Right renal pelvis (tissue), 4 donors: ENCODE measurements around the gene PLEKHM3. TPM values are rescaled to one million over a fixed set of nuclear protein-coding genes. Genes with fewer than 3 reads are reported as not detected.

Experiments
- DNase-seq, 4 donors: peaks; one replicate each; pipeline ENCODE4 v3.0.0-alpha.2; 2013; ENCODE audit warnings: low read depth in 4 of 4, low spot score in 3 of 4, missing footprints in 1 of 4
- polyA plus RNA-seq, 4 donors: library from polyadenylated mRNA; unstranded; fragments of 120-200 nt; gene quantifications; one replicate each; pipeline ENCODE4 v1.2.1, GENCODE V29; 2013; ENCODE audit not compliant: insufficient read length in 4 of 4

PLEKHM3 gene
- polyA plus RNA-seq, 4 donors: 12.4 to 17.4 (median 13.3) TPM

- DNase-seq: no peak
Measured at GRCh38 chr2:207836521-207837133, 188.7 kb downstream of the PLEKHM3 start.

DNA sequence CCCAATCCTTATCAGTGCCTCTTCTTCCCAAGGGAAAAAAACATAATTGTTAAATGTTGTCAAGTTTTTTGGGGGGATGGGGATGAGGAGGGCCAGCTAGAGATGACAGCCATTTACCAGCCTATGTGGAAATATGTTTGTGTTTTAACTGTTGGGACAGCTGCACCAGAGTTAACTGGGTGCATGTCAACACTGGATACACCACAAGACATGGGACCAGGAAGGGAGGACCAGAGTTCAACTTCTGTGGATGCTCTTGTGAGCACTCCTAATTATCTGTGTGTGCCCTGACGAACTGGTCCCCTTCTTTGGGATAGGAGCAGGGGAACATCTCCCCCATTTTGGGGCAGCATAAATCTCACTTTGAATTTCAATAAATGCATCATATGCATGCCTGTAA is 189.5 kb downstream of the PLEKHM3 start:
- no peak for DNase-seq

DNA sequence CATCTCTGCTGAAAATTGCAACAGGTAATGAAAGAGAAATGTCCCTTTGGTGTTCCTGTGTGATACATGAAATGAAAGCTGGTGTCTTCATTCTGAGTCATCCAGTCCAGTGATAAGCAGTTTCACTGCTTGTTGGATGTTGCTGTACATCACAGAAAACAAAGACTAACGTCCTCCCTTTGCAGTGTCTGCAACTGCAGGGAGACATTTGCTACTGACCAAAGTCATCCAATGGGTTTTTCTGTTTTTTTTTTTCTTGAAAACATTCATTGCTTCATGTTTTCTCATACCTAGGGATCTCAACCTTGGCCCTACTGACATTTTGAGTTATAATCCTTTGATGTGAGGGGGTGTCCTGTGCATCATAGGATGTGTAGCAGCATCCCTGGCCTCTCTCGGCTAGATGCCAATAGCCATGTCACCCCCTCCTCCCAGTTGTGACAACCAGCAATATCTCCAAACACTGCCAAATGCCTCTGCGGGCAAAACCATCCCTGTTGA is 192.0 kb downstream of the PLEKHM3 start:
- no peak for DNase-seq

DNA sequence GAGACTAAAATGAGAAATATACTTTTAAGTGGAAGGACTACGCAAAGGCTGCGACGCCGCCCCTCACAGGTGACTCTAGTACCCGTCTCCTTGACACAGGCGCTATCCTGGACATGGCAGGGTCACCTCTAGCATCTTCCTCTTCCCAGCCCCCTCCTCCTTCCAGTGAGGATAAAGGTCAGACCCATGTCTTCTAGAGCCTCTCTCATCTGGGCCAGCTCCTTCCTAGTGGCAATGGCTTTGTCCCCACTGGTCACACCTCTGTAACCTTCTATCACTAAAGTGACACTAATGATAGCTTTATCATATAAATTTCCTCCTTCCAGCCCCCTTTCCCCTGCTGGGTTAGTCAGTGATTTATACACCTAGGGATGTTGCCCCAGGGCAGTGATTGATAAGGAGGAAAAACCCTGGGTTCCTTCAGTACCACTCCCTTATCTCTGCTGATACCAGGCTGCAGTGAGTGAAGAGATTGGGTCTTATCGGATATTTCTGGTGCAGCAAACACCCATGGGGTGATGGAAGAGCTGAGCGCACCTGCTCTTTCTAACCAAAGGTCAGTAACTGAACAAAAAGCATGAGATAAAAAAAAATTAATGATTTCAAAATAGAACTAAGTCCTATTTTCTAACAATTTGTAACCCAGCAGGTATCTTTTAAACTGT is 193.6 kb downstream of the PLEKHM3 start:
- DNase-seq: no peak

DNA sequence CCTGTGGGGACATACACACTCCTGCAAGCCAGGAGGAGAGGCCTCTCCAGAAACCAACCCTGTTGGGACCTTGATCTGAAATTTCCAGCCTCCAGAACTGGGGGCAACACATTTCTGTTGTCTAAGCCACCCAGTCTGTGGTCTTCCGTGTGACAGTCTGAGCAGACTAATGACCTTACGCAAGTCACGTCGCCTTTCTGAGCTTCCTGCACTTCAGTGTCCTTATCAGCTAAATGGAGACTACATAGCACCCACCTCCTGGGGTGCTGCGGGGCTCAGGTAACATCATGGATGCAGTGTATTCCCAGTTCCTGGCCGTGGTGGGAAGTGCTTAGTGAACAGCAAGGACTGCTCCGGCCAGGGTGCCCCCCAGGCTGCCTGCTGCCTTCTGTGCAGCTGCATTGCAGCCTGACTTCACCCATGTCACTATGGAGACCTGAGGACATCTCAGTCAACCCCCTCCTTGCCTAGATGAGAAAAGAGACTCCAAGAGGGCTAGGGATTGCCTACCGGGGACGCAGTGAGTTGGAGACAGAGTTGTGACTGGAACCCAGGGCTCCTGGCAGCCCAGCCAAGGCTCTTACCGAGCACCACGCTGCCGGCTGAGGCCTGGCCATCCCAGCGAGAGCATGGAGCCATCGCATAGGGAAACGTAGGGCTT is 194.4 kb downstream of the PLEKHM3 start:
- no peak for DNase-seq

GRCh38 chr2:207828361-207829057 is 196.8 kb downstream of the PLEKHM3 start:
- no peak for DNase-seq

- no peak for DNase-seq
Measured at GRCh38 chr2:207825978-207826377, 199.3 kb downstream of the PLEKHM3 start.

GRCh38 chr2:207825045-207825954 is 200.0 kb downstream of the PLEKHM3 start:
- DNase-seq: no peak

GRCh38 chr2:207823865-207824264 is 201.5 kb downstream of the PLEKHM3 start:
- no peak for DNase-seq

DNA sequence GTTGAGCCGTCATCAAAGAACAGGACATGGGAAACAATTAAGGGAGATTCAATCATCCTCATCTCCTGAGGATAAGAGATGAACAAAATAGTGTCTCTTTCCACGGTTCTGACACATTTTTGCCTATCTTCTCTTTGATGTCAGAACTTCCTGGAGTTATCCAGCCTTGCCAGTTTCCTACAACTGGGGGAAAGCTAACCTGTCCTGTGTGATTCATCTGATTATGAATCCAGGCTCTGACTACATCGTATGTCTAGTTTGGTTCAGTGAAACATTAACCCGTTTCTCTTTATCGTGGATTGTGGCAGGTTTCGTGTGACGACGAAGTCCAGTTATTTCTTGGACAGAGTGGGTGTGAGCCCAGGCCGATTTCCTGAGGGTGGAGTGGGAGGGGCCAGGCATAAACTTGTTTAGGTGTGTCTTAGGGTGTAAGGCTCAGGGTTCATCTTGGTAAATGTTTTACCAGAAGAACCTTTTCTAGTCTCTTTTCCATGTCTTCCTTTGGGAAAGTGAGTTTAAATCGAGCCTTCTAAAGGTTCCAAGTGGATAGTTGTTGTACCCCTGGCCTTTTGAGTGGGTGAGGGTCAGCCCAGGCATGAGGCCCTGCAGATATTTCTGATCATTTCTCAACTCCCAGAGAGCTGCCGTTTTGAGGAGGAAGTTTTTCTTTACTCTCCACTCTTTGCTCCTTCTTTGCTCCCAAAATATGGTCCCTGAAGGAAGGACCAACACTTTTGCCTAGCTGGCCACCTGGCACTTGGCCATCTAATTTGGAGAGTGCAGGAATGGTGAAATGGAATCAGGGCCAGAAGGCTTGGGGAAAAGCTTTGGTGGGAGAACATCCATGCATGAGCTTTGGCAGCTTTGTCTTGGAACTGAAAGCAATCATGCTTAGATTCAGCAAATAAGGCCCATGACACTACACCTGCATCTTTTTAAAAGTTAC is 205.2 kb downstream of the PLEKHM3 start:
- no peak for DNase-seq

DNA sequence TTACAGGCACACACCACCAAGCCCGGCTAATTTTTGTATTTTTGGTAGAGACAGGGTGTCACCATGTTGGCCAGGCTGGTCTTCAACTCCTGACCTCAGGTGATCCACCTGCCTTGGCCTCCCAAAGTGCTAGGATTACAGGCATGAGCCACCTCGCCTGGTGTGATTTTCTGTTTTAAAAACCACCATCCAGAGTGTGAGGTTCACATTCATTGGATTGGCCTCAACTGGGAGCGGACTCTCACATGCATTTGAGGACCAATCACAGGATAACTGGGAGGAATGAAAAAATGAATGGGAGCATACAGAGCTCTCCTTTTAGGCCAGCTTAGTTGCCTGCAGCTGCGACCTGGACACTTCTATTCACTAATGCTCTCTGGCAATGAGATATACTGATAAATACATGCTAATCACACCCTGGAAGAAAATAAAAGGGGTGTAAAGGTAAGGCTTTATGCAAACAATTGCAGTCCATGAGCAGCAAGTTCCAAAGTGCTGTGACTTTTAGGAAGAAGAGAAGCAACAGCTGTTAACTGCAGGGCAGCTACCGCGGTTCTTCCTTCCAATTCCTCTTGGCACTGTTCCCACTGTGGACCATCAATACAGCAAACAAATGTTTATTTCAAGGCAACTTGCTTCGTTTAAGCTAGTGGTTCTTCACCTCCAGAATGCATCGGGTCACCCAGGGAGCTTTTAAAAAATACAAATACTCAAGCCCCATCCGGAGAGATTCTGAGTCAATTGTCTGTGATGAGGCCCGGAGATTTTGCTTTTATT is 206.1 kb downstream of the PLEKHM3 start:
- DNase-seq: no peak

DNA sequence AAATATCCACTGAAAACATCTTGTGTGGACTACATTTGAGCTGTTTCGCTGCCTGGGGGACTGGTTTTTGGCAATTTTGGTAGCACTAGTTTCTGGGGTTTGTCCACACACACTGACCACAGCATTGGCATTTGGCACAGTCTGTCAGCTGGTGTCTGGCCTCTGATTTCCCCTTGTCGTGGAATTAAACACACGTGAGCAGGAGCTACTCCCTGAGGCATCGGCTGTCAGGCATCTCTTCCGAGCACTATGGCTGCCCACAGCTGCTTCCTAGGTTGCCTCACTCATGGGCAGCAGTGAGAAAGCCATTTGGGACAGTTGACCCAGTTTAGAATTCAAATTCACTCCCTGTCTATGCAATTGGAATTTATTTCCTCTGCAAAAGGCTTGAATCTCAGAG is 208.8 kb downstream of the PLEKHM3 start:
- no peak for DNase-seq

DNA sequence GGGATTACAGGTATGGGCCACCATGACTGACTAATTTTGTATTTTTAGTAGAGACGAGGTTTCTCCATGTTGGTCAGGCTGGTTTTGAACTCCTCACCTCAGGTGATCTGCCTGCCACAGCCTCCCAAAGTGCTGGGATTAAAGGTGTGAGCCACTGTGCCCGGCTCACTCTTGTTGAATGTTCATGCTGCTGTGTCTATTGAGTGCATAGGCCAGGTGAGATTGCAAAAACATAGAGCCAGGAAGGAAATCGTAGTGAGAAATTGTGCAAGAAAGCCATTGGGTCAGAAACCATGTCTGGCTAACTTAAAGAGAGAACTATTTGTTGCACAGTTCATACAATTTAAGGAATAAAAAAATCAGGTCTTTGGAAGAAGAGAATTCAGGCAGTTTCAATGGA is 210.1 kb downstream of the PLEKHM3 start:
- DNase-seq: no peak

GRCh38 chr2:207813942-207814341 is 211.4 kb downstream of the PLEKHM3 start:
- no peak for DNase-seq

DNA sequence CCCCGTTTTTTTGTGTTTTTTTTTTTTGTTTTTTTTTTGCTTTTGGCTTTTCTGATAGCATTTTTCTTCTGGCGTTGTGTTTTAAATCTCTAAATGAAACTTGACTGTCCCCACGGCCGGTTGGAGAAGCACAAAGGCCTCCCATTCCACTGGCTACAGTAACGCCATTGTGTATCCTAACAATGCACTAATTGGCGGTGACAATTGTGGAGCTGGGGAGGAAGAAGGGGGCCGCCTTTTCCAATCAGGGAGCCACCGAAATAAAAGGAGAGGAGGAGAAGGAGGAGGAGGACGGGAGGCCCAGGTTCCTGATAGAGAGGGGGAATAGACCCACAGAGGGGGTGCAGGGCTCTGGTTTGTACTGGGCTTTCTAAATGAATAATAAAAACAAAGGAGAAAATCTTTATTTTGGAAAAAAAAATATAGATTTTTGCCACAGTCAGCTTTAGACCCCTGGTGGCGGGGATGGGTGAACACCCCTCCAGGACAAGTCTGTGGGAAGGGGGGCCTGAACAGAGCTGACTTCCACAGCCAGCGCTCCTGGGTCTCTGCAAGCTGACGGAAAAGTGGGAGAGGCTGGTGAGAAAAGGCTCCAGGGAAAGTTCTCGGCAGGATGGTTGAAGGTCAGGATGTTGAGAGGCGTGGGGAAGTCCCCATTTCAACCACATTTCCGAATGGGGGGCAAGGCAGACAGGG is 212.0 kb downstream of the PLEKHM3 start:
- no peak for DNase-seq

DNA sequence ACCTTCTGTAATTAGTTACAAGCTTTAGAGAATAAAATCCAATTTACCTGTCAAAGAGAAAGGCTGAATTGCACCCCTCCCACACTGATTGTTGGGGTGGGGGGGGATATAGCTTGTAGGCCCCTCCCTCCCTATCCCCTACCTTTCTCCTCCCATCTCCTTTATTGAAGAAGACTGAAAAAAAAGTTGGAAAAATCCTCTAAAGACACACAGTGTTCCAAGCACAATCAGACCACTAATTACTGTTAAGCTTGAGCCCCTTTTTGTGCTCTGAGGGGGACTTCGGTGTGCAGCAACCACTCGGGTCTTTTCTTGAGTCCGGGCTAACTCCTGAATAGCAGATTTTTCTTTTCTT is 212.6 kb downstream of the PLEKHM3 start:
- no peak for DNase-seq

DNA sequence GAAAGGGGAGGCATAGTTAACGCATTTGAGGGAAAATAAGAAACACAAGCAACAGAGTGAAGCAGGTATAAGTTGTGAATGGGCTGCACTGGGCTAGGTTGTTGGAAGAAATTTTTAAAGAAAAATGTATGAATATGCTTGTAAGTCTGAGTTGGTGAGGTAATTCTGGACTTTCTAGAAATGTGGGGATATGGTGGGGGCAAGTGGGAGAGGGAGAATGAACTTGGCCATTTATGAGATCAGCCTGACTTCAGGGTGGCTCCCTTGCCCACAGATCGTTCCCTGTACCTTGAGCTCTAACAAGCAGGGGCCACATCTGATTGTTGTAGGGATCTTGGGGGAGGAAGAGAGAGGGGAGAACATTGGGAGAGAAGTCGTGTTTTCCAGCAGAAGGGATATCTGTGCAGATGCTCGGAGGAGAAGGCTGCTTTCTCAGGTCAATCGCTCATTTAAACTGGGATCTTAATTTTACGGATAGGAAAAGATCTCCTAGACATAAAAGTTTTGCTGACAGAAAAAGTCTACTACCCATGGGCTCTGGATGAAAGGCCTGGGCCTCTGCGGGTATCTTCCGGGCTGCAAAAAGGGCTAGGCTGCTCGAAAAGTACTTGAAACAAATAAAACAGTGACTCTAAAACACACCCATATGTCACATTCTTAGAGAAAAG is 213.1 kb downstream of the PLEKHM3 start:
- no peak for DNase-seq
